Prostate gland (tissue), 2 donors: ENCODE results near the gene HS1BP3.

Source experiments
- POLR2AphosphoS5 ChIP-seq: sonication (generic); formaldehyde crosslinking; IDR thresholded peaks from one replicate; pipeline ENCODE4 v1.6.1; 2017; ENCODE audit warnings: antibody characterized with exemption
- TF ChIP-seq, protein P1 (sequence below), 4 experiments: fragments of 200-600 bp in 2 of 4; fragments of 450-650 bp in 2 of 4; sonication (generic) in 2 of 4; IDR thresholded peaks; 1 replicate in 3 of 4; 2 replicates in 1 of 4; pipeline ENCODE4 v1.5.1; 2016 to 2019; ENCODE audit warnings: antibody characterized with exemption in 4 of 4, mild to moderate bottlenecking in 2 of 4, moderate library complexity in 2 of 4

DNA sequence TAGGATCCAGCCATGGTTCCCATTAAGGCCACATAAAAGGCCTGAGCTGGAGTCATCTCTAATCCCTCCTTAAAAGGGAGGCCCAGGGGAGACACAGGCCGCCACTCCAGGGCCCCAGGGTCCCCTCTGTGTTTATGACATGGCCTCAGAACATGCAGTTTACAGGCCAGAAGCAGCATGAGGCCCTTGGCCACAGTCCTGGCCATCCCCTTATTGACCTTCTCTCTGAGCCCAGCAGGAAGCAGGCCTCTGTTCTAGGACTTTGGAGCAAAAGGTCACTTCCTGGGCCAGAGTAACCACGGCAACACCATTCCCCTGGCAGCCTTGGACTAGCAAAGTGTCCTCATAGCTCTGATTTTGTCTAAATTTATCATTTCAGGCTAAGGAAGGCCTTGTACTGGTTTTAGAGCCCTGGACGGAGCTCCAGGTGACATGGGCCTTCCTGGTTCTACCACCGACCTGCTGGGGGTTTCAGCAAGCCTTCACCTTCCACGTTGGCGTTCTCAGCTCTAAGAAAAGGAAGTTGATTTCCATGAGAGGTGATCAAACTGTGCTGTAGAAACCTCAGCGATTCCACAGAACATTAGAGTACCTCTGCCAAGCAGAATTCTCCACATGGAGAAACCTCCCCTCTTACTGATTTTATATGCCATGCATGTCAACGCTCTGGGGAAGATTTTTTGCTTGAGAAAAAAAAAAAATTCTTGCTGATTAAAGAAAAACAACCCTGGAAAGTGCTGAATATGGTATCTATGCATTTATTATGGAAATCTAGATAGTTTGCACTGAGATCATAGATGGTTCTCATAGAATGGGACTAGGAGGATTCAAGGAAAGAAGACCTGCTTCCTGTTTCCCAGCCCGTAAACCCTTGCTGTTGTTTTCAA, 53.7 kb downstream of the HS1BP3 start:
- TF ChIP-seq POLR2AphosphoS5, result peak; percentile 44
- TF ChIP-seq, protein P1, sequence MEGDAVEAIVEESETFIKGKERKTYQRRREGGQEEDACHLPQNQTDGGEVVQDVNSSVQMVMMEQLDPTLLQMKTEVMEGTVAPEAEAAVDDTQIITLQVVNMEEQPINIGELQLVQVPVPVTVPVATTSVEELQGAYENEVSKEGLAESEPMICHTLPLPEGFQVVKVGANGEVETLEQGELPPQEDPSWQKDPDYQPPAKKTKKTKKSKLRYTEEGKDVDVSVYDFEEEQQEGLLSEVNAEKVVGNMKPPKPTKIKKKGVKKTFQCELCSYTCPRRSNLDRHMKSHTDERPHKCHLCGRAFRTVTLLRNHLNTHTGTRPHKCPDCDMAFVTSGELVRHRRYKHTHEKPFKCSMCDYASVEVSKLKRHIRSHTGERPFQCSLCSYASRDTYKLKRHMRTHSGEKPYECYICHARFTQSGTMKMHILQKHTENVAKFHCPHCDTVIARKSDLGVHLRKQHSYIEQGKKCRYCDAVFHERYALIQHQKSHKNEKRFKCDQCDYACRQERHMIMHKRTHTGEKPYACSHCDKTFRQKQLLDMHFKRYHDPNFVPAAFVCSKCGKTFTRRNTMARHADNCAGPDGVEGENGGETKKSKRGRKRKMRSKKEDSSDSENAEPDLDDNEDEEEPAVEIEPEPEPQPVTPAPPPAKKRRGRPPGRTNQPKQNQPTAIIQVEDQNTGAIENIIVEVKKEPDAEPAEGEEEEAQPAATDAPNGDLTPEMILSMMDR (IDR thresholded peaks at IDR 0.05), result no peak
